RPMI7951 (cell line): ENCODE data around the gene RAX. TPM values are rescaled to one million over a fixed set of nuclear protein-coding genes. Genes with fewer than 3 reads are reported as not detected.
A peak's percentile ranks its signal among the peaks of the same experiment; 100 is the strongest.

ENCODE experiments used
- DNase-seq: peaks from one replicate; pipeline ENCODE4 v3.0.0-alpha.2; 2012; ENCODE audit warnings: low read depth
- total RNA-seq: library from RNA; depleted of rRNA; stranded (reverse); fragments of >200 nt; shearing (Covaris generic); gene quantifications from 2 replicates; pipeline ENCODE4 v1.2.3, GENCODE V29; 2014

Gene RAX
- total RNA-seq, 1 experiment from 2014 or later: not detected

DNA sequence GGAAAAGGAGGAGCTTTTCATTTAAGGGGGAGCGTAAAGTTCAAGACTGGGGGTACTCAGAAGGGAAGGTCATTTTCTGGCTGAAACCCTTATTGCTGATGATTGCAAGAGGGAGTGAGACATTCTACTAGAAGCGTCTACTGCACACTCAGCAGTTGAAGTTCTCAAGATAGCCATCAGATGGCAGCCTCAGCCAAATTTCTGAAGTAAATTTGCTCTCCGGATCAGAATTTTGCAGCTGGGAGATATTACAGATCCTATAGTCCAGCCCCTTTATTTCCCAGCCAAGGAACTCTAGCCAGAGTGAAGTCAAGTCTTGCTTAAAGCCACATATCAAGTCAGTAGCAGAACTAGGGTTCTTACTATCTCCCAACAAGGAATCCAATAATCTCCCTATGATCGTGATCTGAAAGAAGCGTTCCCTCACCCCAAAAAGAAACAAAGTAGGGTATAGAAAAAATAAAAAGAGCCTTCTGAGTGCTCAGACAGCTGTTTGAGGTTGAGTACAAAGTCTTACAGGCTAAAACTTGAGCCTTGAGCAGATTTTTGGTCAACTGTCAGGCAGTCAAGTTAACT, 24.0 kb downstream of the RAX start:
- peak; percentile 68 for DNase-seq

DNA sequence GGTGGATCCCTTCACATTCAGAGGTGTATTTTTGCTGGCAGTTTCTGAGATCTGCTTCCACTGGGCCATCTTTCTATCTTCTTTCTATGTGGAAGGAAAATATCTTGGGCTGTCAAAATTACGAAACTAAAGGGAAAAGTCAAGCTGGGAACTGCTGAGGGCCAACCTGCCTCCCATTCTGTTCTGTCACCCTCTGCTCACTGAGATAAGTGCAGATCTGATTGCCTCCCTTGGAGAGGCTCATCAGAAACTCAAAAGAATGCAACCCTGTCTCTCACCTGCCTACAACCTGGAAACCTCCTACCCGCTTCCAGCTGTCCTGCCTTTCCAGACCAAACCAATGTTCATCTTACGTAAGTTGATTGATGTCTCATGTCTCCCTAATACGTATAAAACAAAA, 26.5 kb downstream of the RAX start:
- DNase-seq: no peak

DNA sequence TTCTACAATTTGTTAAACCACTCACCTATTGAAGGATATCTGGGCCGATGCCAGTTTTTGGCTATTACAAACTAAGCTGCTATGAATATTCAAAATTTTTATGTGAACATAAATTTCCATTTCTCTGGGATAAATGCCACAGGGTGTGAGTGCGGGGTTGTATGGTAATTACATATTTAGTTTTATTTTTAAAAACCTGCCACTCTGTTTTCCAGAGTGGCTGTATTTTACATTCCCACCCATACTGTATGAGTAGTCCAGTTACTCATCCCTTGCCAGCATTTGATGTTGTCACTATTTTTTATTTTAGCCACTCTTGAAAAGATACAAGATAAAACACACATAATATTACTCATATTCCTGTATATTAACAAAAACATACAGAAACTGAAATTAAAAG, 30.3 kb downstream of the RAX start:
- no peak for DNase-seq

DNA sequence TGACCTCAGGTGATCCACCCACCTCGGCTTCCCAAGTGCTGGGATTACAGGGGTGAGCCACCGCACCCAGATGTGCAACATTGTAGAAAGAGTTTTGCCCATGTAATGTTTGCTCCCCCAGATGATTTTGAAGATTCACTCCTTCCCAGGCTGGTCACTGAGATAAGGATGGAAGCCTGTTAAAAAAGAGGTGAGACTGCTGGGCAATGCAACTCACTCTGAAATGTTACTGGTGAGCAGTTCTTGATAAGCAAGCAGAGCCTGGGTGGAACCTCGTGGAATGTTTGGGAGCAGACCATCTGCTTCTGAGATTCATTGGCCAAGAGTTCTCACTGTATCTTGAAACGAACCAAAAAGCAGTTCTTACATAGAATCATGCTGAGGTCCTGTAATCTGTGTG, 33.6 kb downstream of the RAX start:
- no peak for DNase-seq

DNA sequence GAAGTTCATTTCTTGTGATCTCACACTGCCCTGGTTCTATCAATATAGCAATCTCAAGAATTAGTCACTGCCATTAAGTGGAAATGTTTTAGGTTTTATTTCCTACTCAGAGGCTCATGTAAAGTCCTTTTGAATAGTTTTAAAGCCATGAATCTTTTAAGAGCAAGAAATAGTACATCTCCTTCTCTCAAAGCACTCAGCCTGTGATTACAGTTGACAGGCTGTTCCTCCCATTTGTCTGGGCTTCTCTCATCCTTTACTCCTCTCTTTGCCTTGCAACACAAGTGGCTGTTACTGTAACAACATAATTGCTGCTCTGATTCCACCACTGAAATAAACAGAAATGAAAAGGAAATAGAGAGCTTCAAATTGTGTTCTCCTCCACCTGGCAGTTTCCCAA, 34.9 kb downstream of the RAX start:
- no peak for DNase-seq

DNA sequence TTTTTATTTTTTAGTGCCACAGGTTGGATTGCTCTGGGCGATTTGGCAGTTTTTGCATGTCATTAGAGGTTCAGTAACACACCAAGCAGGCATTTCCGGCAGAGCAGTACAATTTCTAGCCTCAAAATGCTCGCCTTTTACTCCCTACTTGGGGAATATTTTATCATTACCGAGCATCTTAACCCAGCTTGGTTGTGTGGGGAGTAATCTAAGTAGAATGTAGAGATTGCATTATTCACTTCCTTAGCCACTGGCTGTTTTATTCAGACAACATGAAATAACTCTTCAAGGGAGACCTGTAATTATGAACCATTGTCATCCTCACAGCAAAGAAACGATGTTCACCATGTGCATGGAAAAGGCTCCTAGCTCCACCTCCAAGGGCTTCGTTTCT, 40.2 kb downstream of the RAX start:
- peak; percentile 70 for DNase-seq

DNA sequence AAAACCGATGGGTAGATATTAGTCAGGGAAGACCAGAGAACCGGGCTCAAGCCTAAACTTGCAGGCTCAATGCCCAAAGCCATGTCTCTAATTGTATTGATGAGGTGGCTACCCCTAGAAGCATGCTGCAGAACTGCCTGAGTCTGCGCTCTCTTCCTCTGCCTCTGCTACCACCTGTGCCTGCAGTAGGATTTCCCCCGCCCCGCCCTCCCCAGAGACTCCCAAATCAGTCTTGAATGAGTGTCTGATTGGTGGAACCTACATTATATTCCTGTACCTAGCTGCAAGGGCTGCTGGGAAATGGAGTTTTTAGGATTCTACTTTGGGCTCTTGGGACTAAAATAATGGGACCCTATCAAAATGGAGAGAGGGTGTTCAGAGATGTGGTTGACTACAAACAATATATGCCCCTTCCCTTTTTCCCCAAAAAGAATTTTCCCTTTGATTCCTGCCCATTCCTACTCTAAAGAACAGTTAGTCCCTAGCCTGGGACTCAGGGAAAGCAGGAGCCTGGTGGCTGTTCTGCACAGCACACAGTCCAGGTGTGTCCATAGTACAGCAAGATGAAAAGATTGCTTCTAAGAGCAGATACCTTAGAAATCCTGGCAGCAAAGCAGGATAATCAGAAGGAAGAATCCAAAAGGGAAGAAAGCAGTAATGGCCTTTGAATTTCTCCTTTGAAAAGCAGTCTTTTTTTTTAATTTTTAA, 40.8 kb downstream of the RAX start:
- no peak for DNase-seq

DNA sequence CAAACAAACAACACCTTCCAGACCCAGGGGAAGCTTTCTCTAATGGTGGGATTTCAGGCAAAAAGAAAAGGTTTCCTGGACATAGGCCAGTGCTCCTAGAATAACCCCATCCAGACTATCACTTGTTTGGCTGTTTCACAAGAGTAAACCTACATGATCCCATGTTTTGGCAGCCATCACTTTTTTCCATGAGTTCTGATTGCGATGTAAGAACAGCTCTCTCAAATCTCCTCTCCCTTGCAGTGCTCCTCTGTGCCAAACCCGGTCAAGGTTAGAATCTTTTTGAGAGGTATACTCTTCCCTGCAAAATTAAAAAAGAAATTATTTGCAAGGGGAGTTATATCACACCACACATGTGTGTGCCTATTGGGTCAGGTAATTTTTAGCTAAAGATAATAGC, 41.4 kb downstream of the RAX start:
- no peak for DNase-seq

DNA sequence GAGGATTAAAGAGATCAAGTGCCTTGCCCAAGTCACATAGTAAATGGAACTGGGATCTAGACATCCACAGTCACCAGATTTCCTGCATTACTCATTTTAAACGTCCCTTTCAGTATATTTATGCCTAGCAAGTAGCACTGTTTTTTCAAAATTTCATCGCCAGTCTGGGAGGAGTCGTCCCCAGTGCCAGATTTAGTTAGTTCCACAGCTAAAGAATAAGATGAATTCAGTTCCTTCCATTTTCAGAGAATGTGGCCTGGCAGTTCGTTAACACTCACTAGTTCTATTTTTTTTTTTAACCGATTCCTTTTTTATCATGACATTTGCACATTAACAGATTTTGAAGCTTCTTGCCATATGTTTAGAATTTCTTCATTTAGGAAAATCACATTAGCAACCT, 42.1 kb downstream of the RAX start:
- no peak for DNase-seq

DNA sequence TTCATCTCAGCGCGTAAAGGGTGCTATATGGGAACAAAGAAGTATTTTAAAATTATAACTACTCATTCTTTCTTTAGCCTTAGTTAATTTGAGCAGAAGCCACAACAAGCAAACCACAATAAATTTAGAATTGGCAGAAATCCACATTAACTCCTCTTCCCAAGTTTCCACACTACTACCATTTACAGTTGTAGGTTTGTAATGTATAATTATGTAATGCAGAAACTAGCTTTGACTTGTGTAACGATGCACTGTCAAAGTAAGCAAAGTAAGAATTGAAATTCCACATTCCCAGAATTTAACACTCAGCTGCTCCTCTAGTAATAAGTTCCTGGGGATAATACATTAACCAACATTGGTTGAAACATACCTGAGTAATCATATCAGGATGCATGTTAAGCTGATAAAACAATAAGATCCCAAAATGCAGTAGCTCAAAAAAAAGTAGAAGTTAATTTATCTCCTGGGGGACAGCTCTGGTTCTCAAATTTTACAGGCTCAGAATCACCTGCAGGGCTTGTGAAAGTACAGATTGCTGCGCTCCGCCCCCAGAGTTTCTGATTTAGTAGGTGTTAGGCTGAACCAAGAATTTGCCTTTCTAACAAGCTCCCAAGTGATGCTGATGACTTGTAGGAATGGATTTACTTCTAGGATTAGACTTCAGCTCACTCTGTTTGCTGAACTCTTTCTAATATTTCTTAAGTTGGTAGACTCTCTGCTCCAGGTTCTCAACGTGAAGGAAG, 43.4 kb downstream of the RAX start:
- DNase-seq: peak; percentile 24

DNA sequence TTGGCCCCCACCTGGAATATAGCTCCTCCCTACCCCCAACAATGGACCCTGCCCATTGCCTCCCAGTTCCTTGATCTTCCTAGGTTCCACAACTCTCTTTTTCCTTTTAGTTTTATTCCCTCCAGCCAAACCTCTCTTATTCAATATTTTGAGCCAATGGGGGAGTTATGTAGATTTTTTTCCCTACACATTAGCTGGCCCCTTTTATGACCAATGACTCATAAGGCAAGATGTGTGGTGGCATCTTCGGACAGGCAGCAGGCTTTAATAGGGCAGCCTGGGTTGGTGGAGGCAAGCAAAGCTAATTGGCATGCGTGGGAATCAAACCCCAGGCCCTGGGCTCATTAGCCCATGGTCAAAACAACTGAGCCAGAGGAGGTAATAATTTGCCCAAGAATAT, 44.1 kb downstream of the RAX start:
- peak; percentile 60 for DNase-seq

DNA sequence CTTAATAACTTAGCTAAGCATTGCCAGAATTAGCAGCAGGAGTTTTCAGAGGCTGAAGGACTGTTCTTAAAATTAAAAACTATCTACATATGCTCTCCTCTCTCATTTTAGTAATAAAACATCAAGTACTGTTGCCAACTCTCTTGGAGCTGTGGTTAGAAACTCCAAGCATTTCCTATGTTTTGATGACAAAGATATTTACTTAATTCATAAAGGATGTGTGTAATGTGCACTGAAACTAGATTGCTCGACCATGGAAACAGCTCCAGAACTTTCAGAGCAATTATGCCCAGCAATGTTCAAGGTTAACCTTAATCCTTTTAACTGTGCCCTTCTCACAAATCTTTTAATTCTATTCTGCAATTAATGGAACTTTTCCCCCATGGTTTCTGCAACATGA, 44.9 kb downstream of the RAX start:
- DNase-seq: no peak

DNA sequence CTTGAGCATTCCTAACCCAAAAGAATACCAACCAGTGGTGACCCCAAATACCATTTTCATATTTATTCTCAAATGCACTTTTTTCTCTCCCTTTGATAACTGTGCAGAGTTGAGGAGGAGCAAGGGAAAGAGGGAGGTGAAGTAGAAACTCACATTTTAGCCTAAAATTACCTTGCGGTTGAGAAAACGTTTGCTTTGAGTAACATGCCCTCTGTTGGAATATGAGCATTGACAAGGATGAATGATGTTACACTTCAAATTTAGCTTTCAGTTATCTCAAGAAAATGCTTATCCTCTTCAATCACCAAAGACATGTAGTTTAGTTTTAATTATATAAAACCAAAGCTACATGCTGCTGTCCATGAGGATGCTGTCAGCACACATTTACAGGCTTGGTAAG, 50.9 kb downstream of the RAX start:
- DNase-seq: no peak

DNA sequence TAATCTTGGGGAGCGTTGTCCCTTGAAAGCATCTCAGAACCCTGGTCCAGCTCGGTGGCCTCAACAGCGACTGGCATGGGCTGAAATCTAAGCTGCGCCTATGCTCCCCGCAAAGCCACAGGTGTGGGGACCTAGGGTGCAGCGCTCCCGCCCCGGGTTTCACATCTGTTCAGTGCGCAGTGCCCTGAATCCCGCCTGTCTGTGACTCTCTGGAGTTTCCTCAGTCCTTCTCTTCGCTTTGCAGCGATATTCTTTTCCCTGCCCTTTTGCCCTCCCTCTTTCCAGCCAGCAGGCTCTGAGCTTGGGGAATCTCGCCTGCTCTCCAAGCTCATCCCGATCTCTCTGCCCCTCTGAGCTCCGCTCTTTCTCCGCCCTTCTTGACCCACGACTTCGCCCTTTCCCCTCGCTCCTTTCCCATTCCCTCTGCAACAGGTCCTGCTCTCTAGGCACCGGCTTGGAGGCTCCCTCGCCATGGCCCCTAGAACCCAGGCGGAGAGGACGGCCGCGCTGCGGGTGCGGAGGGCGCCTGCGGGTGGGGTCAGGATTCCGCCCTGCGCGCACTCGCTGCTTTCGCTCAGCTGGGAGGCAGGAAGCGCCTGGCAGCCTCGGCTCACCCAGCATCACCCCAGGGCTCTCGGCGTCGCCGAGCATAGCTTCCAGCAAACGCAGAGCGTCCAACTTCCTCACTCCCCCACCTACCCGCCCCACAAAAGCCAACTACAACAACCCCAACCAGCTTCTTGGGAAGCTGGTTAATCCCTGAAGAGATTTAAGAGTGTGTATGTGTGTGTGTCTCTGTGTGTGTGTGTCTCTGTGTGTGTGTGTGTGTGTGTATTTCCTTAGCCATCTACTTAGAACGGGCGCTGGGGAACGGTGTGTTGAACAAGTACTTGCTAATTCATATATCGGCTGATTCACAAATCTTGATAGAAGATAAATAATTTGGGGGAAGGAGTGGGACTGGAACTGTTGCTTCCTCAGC, 52.2 kb downstream of the RAX start:
- DNase-seq: no peak

DNA sequence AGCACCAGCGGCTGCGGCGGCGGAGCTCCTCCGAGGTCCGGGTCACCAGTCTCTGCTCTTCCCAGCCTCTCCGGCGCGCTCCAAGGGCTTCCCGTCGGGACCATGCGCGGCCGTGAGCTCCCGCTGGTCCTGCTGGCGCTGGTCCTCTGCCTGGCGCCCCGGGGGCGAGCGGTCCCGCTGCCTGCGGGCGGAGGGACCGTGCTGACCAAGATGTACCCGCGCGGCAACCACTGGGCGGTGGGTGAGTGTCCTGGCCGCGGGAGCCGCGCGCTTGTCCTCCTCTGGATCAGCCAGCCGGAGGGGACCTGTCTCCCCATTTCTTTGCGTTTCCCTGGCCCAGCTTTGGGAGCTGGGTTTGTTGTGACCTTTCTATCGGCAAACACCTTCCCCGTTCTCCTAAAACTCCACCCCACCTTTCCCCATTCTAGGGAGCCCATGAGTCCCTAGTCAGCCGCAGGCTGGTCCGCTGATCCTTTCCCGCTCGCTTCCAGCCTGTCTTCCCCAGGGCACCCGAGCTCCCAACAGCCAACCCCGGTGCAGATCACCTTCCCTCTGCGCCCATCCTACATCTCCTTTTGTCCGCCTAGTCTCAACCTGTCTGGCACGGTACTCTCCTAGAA, 53.0 kb downstream of the RAX start:
- DNase-seq: no peak

DNA sequence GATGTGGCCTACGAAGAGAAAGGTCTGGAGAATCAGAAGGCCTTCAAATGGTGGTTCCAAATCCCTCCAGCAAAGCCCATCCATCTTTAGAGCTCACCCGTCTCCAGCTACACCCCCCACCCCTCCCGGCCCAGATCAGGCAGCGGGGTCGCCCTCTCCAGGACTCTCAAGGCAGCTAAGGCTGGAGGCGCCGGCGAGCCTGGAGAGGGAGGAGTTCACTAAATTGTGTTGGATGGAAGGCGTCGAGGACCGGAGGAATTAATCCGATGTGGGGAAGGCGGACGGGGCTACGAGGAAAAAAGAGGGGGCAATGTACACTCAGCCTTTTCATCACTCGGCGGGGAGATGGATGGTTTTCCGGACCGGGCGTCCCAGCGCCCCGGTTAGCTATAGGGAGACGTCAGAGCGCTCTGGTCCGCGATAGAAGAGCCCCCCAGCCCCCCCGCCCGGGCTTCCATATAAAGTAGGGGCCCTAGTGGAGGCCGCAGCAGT, 53.5 kb downstream of the RAX start, which contains the start of gene GRP:
GRP (plus strand) TSS at position 487 of the 492 bp plus-strand sequence. CDS start 108 bp downstream, outside the sequence.
- DNase-seq: no peak

DNA sequence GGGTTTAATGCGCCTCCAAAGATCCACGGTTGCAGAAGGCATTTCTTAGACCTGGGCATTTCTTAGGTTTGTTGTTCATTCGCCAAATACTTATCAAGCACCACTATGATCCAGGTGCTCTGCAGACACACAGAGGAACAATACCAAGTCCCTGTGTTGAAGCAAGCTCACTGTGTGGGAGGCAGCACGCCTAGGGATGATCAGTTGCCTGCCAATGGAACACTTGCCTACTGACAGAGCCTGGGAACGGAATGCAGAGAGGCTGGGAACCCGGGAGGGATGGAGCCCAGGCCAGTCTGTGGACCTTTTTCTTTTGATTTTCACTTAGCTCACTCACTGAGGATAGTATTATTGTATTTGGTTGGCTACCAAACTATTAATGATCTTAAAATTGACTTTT, 55.2 kb downstream of the RAX start:
- no peak for DNase-seq
